Ovary (tissue), 3 donors: Measurements from ENCODE around the gene SYT3.

Source experiments
- EP300 ChIP-seq: sonication (generic); formaldehyde crosslinking; IDR thresholded peaks from one replicate; pipeline ENCODE4 v1.6.1; 2017; ENCODE audit warnings: antibody characterized with exemption
- POLR2A ChIP-seq: fragments of 450-650 bp; IDR thresholded peaks from one replicate; pipeline ENCODE4 v1.6.1; 2017; ENCODE audit warnings: antibody characterized with exemption, mild to moderate bottlenecking, moderate library complexity
- TF ChIP-seq, protein P1 (sequence below), 3 donors: fragments of 450-650 bp in 2 of 3; fragments of 200-600 bp in 1 of 3; IDR thresholded peaks; one replicate each; pipeline versions ENCODE4 v1.5.1 to v1.8.0; 2016 to 2022; ENCODE audit warnings: antibody characterized with exemption in 3 of 3, mild to moderate bottlenecking in 1 of 3
- donor health status: DM: no; HTN: no; CAD: no.

DNA sequence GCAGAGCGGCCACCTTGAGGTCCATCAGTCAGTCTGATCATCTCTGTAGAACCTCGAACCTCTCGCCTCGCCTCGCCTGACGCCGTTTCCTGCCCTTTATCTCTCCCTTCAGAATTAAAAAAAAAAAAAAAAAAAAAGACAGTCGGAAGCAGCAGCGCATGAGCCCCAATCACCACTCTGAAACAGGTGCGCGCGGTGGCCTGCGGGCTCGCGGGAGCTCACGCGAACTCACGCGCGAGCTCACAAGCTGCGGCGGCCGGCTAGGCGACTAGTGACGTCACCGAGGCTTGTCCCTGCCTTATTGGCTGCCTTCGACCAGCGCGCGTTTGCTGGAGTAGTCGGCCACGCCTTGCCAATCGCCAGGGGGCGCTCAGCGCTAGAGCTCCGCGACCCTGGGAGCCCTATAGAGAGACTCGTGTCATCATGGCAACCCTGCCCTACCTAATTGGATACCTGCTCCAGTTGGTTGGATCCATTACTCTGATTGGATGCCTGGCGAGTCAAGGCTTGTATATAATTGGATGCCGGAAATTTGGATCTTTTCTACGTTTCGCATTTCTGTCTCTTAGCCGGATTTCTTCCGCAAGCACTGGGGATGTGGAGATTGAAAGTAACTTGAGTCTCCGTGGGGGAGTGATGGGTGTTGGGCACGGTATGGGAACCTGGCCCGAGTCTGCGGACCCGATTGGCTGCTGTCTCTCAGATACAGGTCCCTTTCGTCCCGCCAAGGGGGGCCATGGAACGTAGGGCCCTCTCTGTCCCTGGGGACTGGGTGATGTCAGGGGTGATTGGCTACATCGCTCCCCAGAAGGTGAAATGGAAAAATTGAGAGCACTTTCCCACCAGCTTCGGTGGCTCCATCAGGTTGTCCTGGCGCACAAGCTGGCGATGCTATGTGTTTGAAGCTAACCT lies 31.6 kb downstream of the SYT3 start:
- TF ChIP-seq POLR2A (no peak), EP300 (no peak)
- TF ChIP-seq, protein P1, sequence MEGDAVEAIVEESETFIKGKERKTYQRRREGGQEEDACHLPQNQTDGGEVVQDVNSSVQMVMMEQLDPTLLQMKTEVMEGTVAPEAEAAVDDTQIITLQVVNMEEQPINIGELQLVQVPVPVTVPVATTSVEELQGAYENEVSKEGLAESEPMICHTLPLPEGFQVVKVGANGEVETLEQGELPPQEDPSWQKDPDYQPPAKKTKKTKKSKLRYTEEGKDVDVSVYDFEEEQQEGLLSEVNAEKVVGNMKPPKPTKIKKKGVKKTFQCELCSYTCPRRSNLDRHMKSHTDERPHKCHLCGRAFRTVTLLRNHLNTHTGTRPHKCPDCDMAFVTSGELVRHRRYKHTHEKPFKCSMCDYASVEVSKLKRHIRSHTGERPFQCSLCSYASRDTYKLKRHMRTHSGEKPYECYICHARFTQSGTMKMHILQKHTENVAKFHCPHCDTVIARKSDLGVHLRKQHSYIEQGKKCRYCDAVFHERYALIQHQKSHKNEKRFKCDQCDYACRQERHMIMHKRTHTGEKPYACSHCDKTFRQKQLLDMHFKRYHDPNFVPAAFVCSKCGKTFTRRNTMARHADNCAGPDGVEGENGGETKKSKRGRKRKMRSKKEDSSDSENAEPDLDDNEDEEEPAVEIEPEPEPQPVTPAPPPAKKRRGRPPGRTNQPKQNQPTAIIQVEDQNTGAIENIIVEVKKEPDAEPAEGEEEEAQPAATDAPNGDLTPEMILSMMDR (IDR thresholded peaks at IDR 0.05): no peak
